ENCODE measurements around the gene KRT81. TPM values are rescaled to one million over a fixed set of nuclear protein-coding genes. Genes with fewer than 3 reads are reported as not detected.

Gene KRT81
- total and polyA plus RNA-seq, 2 of the 4 experiments (the other 2 are of a cell fraction) = under 0.01 to 0.05 TPM

DNA sequence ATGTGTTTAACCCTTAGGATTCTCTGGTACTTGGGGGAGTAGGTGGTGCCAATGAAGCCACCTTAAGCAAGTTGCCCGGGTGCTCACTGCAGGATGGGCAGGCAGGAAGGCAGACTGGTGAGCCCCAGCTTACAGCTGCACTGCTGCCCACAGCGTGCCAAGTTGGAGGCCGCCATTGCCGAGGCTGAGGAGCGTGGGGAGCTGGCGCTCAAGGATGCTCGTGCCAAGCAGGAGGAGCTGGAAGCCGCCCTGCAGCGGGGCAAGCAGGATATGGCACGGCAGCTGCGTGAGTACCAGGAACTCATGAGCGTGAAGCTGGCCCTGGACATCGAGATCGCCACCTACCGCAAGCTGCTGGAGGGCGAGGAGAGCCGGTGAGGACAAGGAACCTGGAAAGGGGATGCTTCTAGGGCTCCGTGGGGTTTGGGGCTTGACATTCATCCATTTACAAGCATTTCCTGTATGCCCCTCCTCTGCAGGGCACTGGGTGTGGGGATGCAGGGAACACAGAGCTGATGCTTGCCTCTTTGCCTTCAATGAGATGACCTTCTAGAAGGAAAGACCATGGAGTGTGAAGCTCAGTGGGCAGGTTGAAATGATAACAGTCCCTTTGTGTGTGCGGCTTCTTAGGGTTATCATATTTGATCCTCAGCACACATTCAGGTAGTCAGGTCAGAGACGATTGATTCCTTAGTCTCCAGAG, 45.9 kb downstream of the KRT81 start:
- Histone ChIP-seq H2AFZ (replicated peaks; ENCODE audit: low read length, poor library complexity) (peak overlapping the region; percentile 18), H2BK120ac (ENCODE audit: low read depth, low read length) (peak overlapping the region; percentile 65), H3K18ac (ENCODE audit: low read depth, low read length) (no peak overlapping the region), H2AK9ac (replicated peaks; ENCODE audit: low read depth, low read length, poor library complexity) (no peak overlapping the region), H3K4ac (ENCODE audit: low read depth, low read length) (peak overlapping the region; percentile 67), H4K20me1 (ENCODE audit: insufficient read depth, low read length) (no peaks in the 10 kb centered on the region), H4K8ac (ENCODE audit: low read depth in 2 of 2, low read length in 2 of 2) (peak overlapping the region; percentile 53 to 93; a peak in 2 of 4 replicates), H3K79me1 (ENCODE audit: low read depth in 1 of 2, low read length in 2 of 2) (peaks cover 0 to 6% of the 10 kb centered on the region in 2 experiments; a peak in 1 of 4 replicates), H3K14ac (replicated peaks; ENCODE audit: low read depth, low read length) (peak overlapping the region; percentile 70), H3K27me3 (ENCODE audit: control insufficient read depth, insufficient read depth, low read length) (no peaks in the 10 kb centered on the region), H3K27ac (ENCODE audit: insufficient read depth, low read length) (no peak overlapping the region), H3K36me3 (ENCODE audit: control insufficient read depth, insufficient read depth, low read length) (no peaks in the 10 kb centered on the region), H3K4me1 (ENCODE audit: control insufficient read depth, insufficient read depth, low read length) (peaks cover 29% of the 10 kb centered on the region), H3K4me2 (ENCODE audit: low read depth, low read length) (no peak overlapping the region), H3K9me3 (ENCODE audit: control insufficient read depth, insufficient read depth, low read length) (no peaks in the 10 kb centered on the region), H4K5ac (ENCODE audit: low read depth, low read length) (no peak overlapping the region), H2AK5ac (ENCODE audit: low read depth, low read length) (peak overlapping the region; percentile 73), H2BK20ac (ENCODE audit: low read depth, low read length) (peak overlapping the region; percentile 74), H3K23ac (ENCODE audit: low read depth, low read length) (peak overlapping the region; percentile 68; the same call in 1 of the 2 replicates), H4K91ac (ENCODE audit: insufficient read depth, low read depth, low read length) (peak overlapping the region; percentile 77), H3K9me1 (ENCODE audit: insufficient read depth, low read length) (peaks cover 28% of the 10 kb centered on the region), H2BK5ac (ENCODE audit: low read depth, low read length, poor library complexity, severe bottlenecking) (no peak overlapping the region), H3K9ac (ENCODE audit: low read depth, low read length) (no peak overlapping the region), H3K4me3 (ENCODE audit: insufficient read depth, low read depth, low read length) (no peak overlapping the region), H3K56ac (ENCODE audit: extremely low read depth, insufficient read depth, low read length) (no peak overlapping the region), H2BK15ac (ENCODE audit: low read depth, low read length) (peak overlapping the region; percentile 59; the same call in 2 of the 3 replicates)
- dilution Hi-C loops (cut with HindIII; ENCODE audit: low sequenced_read_pairs, unreplicated experiment) = no loop called here
- 93% methylated on average over 7 of the region's 20 CpGs; no CpG with 5 or more reads in 1 of the 2 experiments for WGBS, 2 experiments (ENCODE audit: extremely low coverage in 2 of 2, insufficient read length in 1 of 2)
- ChIA-PET POLR2A (ENCODE audit: unreplicated experiment) (no interaction called here), CTCF (interaction anchor here (0.9 to 1.6 kb wide), 2 partner anchors 34 to 37 kb away, joined by 3 to 5 read pairs; no protein-coding TSS in a partner anchor)
- intact Hi-C loops (cut with micrococcal nuclease) = no loop called here
- TF ChIP-seq CEBPB (IDR thresholded peaks at IDR 0.05; ENCODE audit: low read depth, low read length) (no peak), MAFK (IDR thresholded peaks at IDR 0.05; ENCODE audit: low read depth, low read length) (no peak)
- TF ChIP-seq, protein P1, sequence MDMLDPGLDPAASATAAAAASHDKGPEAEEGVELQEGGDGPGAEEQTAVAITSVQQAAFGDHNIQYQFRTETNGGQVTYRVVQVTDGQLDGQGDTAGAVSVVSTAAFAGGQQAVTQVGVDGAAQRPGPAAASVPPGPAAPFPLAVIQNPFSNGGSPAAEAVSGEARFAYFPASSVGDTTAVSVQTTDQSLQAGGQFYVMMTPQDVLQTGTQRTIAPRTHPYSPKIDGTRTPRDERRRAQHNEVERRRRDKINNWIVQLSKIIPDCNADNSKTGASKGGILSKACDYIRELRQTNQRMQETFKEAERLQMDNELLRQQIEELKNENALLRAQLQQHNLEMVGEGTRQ (IDR thresholded peaks at IDR 0.05; ENCODE audit: low read depth, low read length) = no peak
- BruUV-seq (replicated peaks) = no TSS peak
- DNase-seq (no peak), ATAC-seq (ENCODE audit: low read depth) (no peak)
- in situ Hi-C loops (cut with MboI; ENCODE audit: low sequenced_read_pairs) = no loop called here

Measured in IMR-90 (cell line).